Stimulated activated CD4-positive, alpha-beta T cell treated with anti-CD3 and anti-CD28 coated beads, TNF-alpha, amount 100 ng/mL, for 4 hours (primary cell): Measurements from ENCODE around the gene SMYD3.
"Not testable (repeated sequence)": the region's sequence is repeated elsewhere in the genome, so short reads cannot be mapped to it uniquely, and the experiment has no call there.

Experiments
- DNase-seq, 3 experiments: peaks; one replicate each; pipeline ENCODE4 v3.0.0-alpha.2; 2020; ENCODE audit warnings: low read depth in 3 of 3

SMYD3 gene

GRCh38 chr1:245807954-245808719 is 698.9 kb downstream of the SMYD3 start:
- no peak for DNase-seq

DNA sequence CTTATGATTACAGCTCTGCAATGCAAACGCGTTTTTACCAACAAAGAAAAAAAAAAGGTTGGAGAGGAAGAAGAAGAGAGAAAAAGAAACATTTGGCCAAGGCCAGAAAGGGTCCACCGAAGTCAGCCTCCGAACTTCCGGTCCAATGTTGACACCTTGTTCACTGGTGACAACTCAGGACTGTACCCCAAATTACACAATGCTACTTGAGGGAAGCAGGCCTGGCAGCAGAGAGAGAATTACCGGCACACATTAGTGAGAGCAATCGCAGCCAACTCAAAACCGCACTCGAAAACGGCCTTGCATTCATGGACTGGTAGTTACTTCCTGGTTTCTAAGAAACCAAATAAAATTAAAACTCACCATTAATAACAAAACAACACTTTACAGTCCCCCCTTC is 699.8 kb downstream of the SMYD3 start:
- DNase-seq: no peak

DNA sequence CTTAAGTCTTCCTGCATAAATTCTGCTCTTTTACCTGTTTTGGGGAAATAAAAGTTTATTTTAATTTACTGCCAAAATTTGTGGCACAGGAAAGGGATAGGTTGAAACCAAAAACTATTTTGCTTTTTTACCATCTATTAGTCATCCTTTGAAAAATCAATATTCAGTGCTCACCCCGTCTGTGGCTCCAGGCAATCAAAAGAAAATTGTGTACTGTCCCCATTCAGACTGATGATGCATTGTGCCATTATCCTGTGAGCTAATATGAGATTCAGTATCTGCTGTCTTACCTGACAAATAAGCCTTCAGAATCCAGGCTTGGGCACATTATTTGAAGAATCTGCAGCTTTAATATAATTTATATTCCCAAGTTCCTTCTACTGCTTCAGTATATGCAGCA is 701.5 kb downstream of the SMYD3 start:
- DNase-seq: no peak

DNA sequence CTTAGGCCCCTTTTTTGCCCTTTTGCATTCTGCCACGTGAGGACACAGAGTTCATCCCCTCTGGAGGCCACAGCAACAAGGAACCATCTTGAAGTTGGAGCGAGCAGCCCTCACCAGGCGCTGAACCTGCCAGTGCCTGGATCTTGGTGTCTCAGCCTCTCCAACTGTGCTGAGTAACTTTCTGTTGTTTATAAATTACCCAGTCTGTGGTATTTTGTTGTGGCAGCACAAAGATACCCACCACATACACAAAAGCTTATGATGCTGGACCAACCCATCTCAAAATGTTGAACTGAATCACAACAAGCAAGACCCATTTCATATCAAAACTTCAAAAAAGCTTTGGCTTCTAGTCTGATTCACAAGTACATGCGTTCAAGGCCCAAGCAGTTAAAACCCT is 702.4 kb downstream of the SMYD3 start:
- no peak for DNase-seq

- no peak for DNase-seq
Observed at GRCh38 chr1:245803666-245804037, 703.4 kb downstream of the SMYD3 start.

DNA sequence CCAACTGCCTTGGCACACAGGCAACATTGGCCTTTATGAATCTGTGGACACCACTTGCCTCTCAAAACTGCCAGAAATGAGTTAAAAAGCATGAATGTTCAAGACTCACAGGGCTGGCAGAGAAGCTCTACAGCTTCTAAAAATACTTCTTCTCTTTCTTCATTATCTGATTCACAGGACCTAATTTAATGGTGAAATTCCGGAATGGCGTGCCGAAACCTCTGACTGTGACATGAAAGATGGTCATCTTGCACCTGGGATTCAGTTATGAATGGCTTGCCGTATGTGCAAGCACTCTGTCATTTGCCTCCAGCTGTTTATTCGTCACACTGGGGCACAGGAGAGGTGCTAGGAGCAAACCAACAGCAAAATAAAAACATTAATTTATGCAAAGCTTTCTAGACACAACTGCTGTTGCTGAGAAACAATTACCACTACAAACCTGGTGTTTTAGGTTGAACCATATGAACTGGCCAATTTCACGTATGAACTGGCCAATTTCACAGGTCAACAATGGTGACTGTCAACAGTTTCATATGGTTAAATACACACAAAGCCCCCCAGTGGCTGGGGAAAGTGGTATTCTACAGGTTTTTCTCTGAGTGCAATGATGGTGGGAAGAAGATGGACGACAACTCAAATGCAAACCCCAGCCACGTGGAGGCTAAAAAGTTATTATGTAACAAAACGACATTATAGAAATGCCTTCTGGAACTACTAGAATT is 704.0 kb downstream of the SMYD3 start:
- no peak for DNase-seq

DNA sequence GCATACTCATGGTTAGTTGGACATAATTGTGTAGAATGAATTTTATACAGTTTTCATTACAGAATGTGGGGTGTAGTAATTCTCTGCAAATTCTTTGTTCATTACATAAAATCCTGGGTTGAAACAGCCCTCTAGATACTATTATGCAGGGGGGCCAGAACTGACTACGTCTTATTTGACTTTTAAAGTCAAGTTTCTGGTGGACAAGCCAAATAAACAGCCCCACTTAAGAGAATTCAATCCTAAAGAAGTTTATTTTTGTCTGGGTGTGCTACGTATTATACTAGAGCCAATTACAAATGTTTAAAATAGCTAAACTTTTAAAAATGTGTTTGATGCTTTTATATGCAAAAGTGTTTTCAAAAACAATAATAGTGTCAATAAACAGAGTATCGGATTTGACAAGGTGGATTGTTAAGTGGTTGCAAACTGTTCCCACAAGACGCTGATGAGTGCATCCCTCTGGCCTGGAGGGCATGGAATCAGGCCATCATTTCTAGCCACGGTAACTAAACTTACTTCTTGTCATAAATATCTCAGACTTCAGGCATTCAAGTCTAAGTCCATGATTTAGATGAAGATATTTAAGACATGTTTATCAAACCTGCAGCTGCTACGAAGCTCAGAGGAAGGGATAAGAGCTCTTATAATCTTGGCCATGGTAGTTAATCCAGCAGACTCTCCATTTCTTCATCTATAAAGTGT is 706.0 kb downstream of the SMYD3 start:
- no peak for DNase-seq

GRCh38 chr1:245798349-245798711 is 708.7 kb downstream of the SMYD3 start:
- no peak for DNase-seq

GRCh38 chr1:245797592-245798348 is 709.3 kb downstream of the SMYD3 start:
- DNase-seq: no peak

- DNase-seq: no peak
Observed at GRCh38 chr1:245791410-245792312, 715.4 kb downstream of the SMYD3 start.

DNA sequence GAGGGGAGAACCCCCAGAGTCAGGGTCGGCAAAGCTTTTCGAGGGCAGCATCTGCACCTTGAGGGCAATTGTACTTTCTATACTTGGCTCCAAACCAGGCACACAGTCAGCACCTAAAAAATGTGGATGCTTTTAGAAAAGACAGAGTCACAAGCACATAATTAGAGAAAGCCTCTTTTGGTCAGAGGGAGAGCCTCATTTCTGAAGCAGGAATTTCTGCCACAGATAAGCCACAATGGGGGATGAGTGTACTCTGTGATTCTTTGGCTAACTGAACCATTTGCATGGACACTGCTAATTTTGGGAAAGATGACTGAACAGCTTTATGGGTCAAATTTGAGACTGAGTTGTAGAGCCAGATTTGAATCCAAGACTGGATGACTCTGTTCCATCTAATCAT is 716.6 kb downstream of the SMYD3 start:
- DNase-seq: no peak

- no peak for DNase-seq
Observed at GRCh38 chr1:245788886-245789285, 718.2 kb downstream of the SMYD3 start.

GRCh38 chr1:245788269-245788668 is 718.8 kb downstream of the SMYD3 start:
- DNase-seq: no peak

- DNase-seq: no peak
Observed at GRCh38 chr1:245786948-245787347, 720.1 kb downstream of the SMYD3 start.

- DNase-seq: no peak
Observed at GRCh38 chr1:245779797-245780755, 727.0 kb downstream of the SMYD3 start.

DNA sequence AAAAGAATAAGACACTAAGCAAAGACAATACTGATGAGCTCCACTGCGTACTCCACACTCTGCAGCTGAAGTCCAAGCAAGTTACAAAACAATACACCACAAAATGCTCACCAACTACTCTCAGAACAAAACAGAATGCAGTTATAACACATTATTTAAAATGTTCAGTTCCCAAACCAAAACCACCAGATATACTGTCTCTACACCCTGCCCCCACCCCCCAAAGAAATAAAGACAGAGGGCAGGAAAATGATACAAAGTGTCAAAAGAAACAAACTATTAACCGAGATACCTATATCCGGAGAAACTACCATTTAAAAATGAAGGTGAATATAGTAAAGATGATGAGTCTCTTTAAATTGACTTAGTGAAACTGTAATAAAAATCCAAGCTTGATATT is 729.3 kb downstream of the SMYD3 start:
- no peak for DNase-seq

DNA sequence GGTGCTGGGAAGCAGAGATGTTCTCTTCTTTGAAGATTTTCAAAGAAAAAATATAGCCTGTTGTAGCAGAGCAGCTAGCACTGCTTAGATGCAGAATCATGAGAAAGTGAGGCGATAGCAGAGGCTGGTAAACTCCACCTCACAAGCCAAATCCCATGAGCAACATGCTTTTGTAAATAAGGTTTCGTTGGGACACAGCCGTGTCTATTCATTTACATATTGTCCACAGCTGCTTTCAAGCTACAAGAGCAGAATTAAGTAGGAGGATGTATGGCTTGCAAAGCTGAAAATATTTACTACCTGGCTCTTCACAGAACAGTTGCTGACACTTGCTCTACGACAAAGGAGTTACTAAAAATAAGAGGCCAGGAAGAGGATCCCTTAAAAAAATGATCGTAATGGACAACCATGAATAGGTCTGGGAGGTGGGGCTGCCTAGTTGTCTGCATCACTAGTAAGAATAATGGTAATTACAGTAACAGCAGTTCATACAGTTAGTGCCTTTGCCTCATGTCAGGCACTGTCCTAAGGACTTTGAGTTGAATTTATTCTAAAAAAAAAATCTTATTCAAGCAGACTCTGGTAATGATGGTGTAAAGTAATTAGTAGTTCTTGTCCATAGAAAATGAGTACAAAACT is 730.3 kb downstream of the SMYD3 start:
- no peak for DNase-seq

GRCh38 chr1:245776139-245776538 is 730.9 kb downstream of the SMYD3 start:
- DNase-seq: no peak

- not testable (repeated sequence) for DNase-seq
Observed at GRCh38 chr1:245774931-245775330, 732.1 kb downstream of the SMYD3 start.
